Erythroblast (primary cell): ENCODE measurements around the gene ZNF117.

Experiments used
- GATA1 ChIP-seq: IDR thresholded peaks from 2 replicates; pipeline ENCODE4 v1.6.1; 2011; ENCODE audit warnings: low read depth, mild to moderate bottlenecking, control low read depth, low read length, moderate library complexity
- POLR2A ChIP-seq: IDR thresholded peaks from 2 replicates; pipeline ENCODE4 v1.6.1; 2011; ENCODE audit warnings: mild to moderate bottlenecking, low read length

DNA sequence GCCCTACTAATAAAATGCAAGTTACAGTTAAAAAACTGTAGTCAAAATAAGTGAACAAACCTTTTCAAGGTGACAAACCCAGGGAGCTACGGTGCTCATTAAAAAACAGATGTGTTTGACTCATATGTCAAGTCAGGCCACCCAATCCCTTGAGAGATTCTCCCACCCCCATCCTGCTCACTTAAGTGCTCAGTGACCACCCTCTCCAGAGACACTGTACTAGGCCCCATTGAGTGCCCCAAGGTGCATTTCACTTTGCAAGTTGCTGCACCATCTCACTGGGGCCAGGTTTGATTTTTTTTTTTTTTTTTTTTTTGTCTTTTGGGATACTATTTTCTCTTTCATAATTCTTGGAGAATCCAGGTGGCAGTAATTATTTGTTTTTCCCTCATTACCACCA is 13.7 kb upstream of the ZNF117 start:
- no peak for TF ChIP-seq POLR2A
- TF ChIP-seq GATA1 = no peak
